ENCODE results near the gene PLXNA4.
A peak's percentile ranks its signal among the peaks of the same experiment; 100 is the strongest.

GRCh38 chr7:132472463-132473120 lies 103.7 kb downstream of the PLXNA4 start:
- 0 out of 2 replicates have a peak, but pooled peaks have one; percentile 22 for TF ChIP-seq ZBTB20 (tag by site-specific recombination; IDR thresholded peaks at IDR 0.05)
- TF ChIP-seq, protein P1, sequence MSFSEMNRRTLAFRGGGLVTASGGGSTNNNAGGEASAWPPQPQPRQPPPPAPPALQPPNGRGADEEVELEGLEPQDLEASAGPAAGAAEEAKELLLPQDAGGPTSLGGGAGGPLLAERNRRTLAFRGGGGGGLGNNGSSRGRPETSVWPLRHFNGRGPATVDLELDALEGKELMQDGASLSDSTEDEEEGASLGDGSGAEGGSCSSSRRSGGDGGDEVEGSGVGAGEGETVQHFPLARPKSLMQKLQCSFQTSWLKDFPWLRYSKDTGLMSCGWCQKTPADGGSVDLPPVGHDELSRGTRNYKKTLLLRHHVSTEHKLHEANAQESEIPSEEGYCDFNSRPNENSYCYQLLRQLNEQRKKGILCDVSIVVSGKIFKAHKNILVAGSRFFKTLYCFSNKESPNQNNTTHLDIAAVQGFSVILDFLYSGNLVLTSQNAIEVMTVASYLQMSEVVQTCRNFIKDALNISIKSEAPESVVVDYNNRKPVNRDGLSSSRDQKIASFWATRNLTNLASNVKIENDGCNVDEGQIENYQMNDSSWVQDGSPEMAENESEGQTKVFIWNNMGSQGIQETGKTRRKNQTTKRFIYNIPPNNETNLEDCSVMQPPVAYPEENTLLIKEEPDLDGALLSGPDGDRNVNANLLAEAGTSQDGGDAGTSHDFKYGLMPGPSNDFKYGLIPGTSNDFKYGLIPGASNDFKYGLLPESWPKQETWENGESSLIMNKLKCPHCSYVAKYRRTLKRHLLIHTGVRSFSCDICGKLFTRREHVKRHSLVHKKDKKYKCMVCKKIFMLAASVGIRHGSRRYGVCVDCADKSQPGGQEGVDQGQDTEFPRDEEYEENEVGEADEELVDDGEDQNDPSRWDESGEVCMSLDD (tag by site-specific recombination; IDR thresholded peaks at IDR 0.05): no peak
- TF ChIP-seq AEBP2 (tag by site-specific recombination; IDR thresholded peaks at IDR 0.05; ENCODE audit: borderline replicate concordance): no peak
- TF ChIP-seq ZNF350 (tag by site-specific recombination; IDR thresholded peaks at IDR 0.05): no peak
- TF ChIP-seq, protein P2, sequence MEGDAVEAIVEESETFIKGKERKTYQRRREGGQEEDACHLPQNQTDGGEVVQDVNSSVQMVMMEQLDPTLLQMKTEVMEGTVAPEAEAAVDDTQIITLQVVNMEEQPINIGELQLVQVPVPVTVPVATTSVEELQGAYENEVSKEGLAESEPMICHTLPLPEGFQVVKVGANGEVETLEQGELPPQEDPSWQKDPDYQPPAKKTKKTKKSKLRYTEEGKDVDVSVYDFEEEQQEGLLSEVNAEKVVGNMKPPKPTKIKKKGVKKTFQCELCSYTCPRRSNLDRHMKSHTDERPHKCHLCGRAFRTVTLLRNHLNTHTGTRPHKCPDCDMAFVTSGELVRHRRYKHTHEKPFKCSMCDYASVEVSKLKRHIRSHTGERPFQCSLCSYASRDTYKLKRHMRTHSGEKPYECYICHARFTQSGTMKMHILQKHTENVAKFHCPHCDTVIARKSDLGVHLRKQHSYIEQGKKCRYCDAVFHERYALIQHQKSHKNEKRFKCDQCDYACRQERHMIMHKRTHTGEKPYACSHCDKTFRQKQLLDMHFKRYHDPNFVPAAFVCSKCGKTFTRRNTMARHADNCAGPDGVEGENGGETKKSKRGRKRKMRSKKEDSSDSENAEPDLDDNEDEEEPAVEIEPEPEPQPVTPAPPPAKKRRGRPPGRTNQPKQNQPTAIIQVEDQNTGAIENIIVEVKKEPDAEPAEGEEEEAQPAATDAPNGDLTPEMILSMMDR (tag by site-specific recombination; IDR thresholded peaks at IDR 0.05): no peak
- TF ChIP-seq ZNF239 (tag by site-specific recombination; IDR thresholded peaks at IDR 0.05): no peak
- TF ChIP-seq ZNF785 (tag by site-specific recombination; IDR thresholded peaks at IDR 0.05): no peak
- TF ChIP-seq HOXD13 (CRISPR knock-in tag; IDR thresholded peaks at IDR 0.05; ENCODE audit: borderline replicate concordance): no peak
- TF ChIP-seq ZBTB21 (tag by site-specific recombination; IDR thresholded peaks at IDR 0.05): peak; percentile 92

Data from HEK293 (cell line).